Mucosa of descending colon (tissue), 3 donors: ENCODE results near the gene TRPC6. TPM values are rescaled to one million over a fixed set of nuclear protein-coding genes. Genes with fewer than 3 reads are reported as not detected.

Experiments used
- ATAC-seq: fragments of 200-7000 bp; cut with Tn5 transposase; one replicate; pipeline ENCODE4 v1.9.1; 2020; ENCODE audit warnings: mild to moderate bottlenecking, moderate library complexity
- DNase-seq, 3 donors: peaks; one replicate each; pipeline ENCODE4 v3.0.0-alpha.2; 2020
- H3K36me3 ChIP-seq: fragments of 200-600 bp; one replicate; pipeline ENCODE4 v1.8.0; 2021; ENCODE audit warnings: low read depth, mild to moderate bottlenecking
- H3K4me1 ChIP-seq: fragments of 200-600 bp; one replicate; pipeline ENCODE4 v1.8.0; 2021; ENCODE audit warnings: low read depth, mild to moderate bottlenecking
- H3K4me3 ChIP-seq: fragments of 200-600 bp; one replicate; pipeline ENCODE4 v1.8.0; 2021; ENCODE audit warnings: mild to moderate bottlenecking
- H3K9me3 ChIP-seq: fragments of 200-600 bp; one replicate; pipeline ENCODE4 v1.8.0; 2021; ENCODE audit warnings: mild to moderate bottlenecking
- intact Hi-C, 2 donors: fragments of 100-400 bp; cut with DNase I in 1 of 2; cut with micrococcal nuclease in 1 of 2; formaldehyde crosslinking; loops; one replicate each; pipeline versions ENCODE4 v1.11.0 to v1.11.1; 2022; cut with DNase I, micrococcal nuclease
- microRNA-seq: library from miRNA; unstranded; fragments of <30 nt; microRNA quantifications from one replicate; pipeline ENCODE4, GENCODE V29; 2019
- total RNA-seq, 3 donors: library from RNA; stranded (reverse); fragmentation: NEBNext Ultra II Directional in 2 of 3; extraction: Animal tissue kit (Norgen Biotek cat#: 25700) in 2 of 3; gene quantifications; one replicate each; pipeline versions ENCODE4 v1.2.1 to v1.2.4, GENCODE V29; 2021 to 2023
- TF ChIP-seq, protein P1 (sequence below): fragments of 200-600 bp; IDR thresholded peaks from one replicate; pipeline ENCODE4 v1.8.0; 2022; ENCODE audit warnings: antibody characterized with exemption, mild to moderate bottlenecking
- donor health status: DM: no; HTN: no; CAD: no; lungs with moderate emphysema.
- donor health status: DM: no; HTN: no; CAD: no.
- donor health status: DM: no; HTN: yes; CAD: no.

Gene TRPC6
- total RNA-seq, 3 donors from 2014 or later = 1.3 to 4.7 (median 1.4) TPM

DNA sequence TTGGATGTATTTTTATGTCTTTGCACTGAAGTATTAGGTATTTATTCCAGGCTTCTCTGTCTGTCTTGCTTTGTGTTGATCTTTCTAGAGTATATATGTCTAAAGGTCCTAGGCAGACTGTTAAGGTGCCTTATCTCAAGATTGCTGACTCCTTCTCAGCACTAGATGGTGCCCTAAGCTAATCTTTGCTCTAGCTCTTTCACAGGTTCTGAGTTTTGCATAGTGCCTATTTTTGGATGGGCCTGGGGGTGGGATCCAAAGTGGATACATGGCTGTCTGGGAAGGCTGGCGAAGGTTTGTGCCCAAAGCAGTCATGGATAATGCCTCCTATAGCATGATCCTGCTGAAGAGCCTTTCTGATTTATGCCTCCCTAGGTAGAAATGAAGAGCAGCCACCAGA lies 154.9 kb downstream of the TRPC6 start:
- TF ChIP-seq, protein P1, sequence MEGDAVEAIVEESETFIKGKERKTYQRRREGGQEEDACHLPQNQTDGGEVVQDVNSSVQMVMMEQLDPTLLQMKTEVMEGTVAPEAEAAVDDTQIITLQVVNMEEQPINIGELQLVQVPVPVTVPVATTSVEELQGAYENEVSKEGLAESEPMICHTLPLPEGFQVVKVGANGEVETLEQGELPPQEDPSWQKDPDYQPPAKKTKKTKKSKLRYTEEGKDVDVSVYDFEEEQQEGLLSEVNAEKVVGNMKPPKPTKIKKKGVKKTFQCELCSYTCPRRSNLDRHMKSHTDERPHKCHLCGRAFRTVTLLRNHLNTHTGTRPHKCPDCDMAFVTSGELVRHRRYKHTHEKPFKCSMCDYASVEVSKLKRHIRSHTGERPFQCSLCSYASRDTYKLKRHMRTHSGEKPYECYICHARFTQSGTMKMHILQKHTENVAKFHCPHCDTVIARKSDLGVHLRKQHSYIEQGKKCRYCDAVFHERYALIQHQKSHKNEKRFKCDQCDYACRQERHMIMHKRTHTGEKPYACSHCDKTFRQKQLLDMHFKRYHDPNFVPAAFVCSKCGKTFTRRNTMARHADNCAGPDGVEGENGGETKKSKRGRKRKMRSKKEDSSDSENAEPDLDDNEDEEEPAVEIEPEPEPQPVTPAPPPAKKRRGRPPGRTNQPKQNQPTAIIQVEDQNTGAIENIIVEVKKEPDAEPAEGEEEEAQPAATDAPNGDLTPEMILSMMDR = no peak
- Histone ChIP-seq H3K36me3 (no peaks in the 10 kb centered on the region), H3K4me3 (no peak overlapping the region), H3K4me1 (no peaks in the 10 kb centered on the region), H3K9me3 (no peaks in the 10 kb centered on the region)
- DNase-seq (peak in 1 of 3 donors; percentile 31), ATAC-seq (peak; percentile 72)
- intact Hi-C loops = no loop called here

DNA sequence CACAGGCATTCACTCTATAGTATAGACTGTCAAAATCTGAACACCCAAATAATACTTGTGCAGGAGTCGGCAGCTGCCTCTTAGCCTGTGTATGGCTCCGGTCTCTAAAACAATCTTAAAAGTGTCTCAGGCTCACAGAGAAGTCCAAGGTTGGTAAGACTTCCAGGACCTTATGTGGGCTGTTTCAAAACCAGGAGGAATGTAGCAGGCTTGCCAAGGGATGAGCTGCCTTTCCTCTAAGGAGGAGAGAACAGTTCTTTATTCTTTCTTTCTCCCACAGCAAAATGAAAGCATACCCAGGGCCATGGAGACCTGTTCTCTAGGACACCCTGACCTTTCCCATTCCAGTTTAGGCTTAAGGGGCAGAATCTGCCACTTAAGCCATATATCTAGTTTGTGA lies 176.5 kb downstream of the TRPC6 start:
- TF ChIP-seq, protein P1 = no peak
- intact Hi-C loops = no loop called here
- ATAC-seq (no peak), DNase-seq (no peak)
- Histone ChIP-seq H3K4me1 (no peaks in the 10 kb centered on the region), H3K4me3 (no peak overlapping the region), H3K9me3 (no peaks in the 10 kb centered on the region), H3K36me3 (no peaks in the 10 kb centered on the region)

Small RNA genes within 50 kb of the gene (microRNA-seq; reads per million reads assigned to microRNA genes)
- gene MIR3920 = not detected
